GM23338 (cell line): Measurements from ENCODE around the gene SLC45A2. TPM values are rescaled to one million over a fixed set of nuclear protein-coding genes. Genes with fewer than 3 reads are reported as not detected.

ENCODE experiments used
- ATAC-seq: fragments of 200-7000 bp; cut with Tn5 transposase; 3 replicates; pipeline ENCODE4 v1.9.1; 2020
- DNase-seq: peaks from one replicate; pipeline ENCODE4 v3.0.0-alpha.2; 2015; ENCODE audit warnings: low spot score
- H2AFZ ChIP-seq: fragments of 200-600 bp; sonication (generic); 2 replicates; pipeline ENCODE4 v1.8.0; 2016; ENCODE audit warnings: antibody characterized with exemption, mild to moderate bottlenecking, moderate library complexity
- H3F3A ChIP-seq: fragments of 200-600 bp; sonication (generic); replicated peaks from 2 replicates; pipeline ENCODE4 v1.8.0; 2017; ENCODE audit warnings: antibody characterized with exemption, mixed run types, low read depth
- H3K27ac ChIP-seq: fragments of 200-600 bp; sonication (generic); 2 replicates; pipeline ENCODE4 v1.6.1; 2016; ENCODE audit warnings: low read depth
- H3K27me3 ChIP-seq: fragments of 200-600 bp; sonication (generic); 2 replicates; pipeline ENCODE4 v1.8.0; 2016; ENCODE audit warnings: mild to moderate bottlenecking, mixed run types, moderate library complexity; ENCODE audit not compliant: insufficient read depth
- H3K36me3 ChIP-seq: fragments of 200-600 bp; sonication (generic); 2 replicates; pipeline ENCODE4 v1.8.0; 2016; ENCODE audit warnings: mild to moderate bottlenecking; ENCODE audit not compliant: insufficient read depth
- H3K4me1 ChIP-seq: fragments of 200-600 bp; sonication (generic); 2 replicates; pipeline ENCODE4 v1.8.0; 2016; ENCODE audit warnings: mild to moderate bottlenecking, moderate library complexity; ENCODE audit not compliant: insufficient read depth
- H3K4me2 ChIP-seq: fragments of 200-600 bp; sonication (generic); 2 replicates; pipeline ENCODE4 v1.7.1; 2017; ENCODE audit warnings: mixed run types
- H3K4me3 ChIP-seq: fragments of 200-600 bp; sonication (generic); 2 replicates; pipeline ENCODE4 v1.6.1; 2016; ENCODE audit warnings: mixed run types
- H3K79me2 ChIP-seq: fragments of 200-600 bp; sonication (generic); replicated peaks from 2 replicates; pipeline ENCODE4 v1.8.0; 2017; ENCODE audit warnings: mild to moderate bottlenecking; ENCODE audit not compliant: insufficient read depth
- H3K9me2 ChIP-seq: fragments of 200-600 bp; sonication (generic); 2 replicates; pipeline ENCODE4 v1.8.0; 2017; ENCODE audit not compliant: insufficient read depth
- H4K20me1 ChIP-seq: fragments of 200-600 bp; sonication (generic); replicated peaks from 2 replicates; pipeline ENCODE4 v1.8.0; 2017; ENCODE audit warnings: mild to moderate bottlenecking; ENCODE audit not compliant: insufficient read depth
- H3K27ac Mint-ChIP-seq: 2 replicates; pipeline ENCODE4 v1.8.0; 2020; ENCODE audit warnings: inconsistent platforms, mild to moderate bottlenecking, moderate library complexity, mixed read lengths
- H3K27me3 Mint-ChIP-seq: 3 replicates; pipeline ENCODE4 v1.8.0; 2022; ENCODE audit warnings: low read depth, mild to moderate bottlenecking, moderate library complexity, mixed read lengths, inconsistent platforms; ENCODE audit not compliant: insufficient read depth, poor library complexity
- H3K36me3 Mint-ChIP-seq: 3 replicates; pipeline ENCODE4 v1.8.0; 2021; ENCODE audit warnings: low read depth, mild to moderate bottlenecking, inconsistent platforms, moderate library complexity, mixed read lengths
- H3K4me1 Mint-ChIP-seq: 3 replicates; pipeline ENCODE4 v1.8.0; 2020; ENCODE audit warnings: mild to moderate bottlenecking, inconsistent platforms, mixed read lengths
- H3K4me3 Mint-ChIP-seq: 3 replicates; pipeline ENCODE4 v1.8.0; 2021; ENCODE audit warnings: moderate library complexity, mild to moderate bottlenecking, inconsistent platforms, mixed read lengths
- H3K9me3 Mint-ChIP-seq: 3 replicates; pipeline ENCODE4 v1.8.0; 2020; ENCODE audit warnings: moderate library complexity, mild to moderate bottlenecking, inconsistent platforms, mixed read lengths
- CREB1 ChIP-seq: fragments of 250-450 bp; sonication (Bioruptor Pico); IDR thresholded peaks from 2 replicates; pipeline ENCODE4 v1.5.0; 2020; ENCODE audit warnings: low read depth, mild to moderate bottlenecking, moderate library complexity
- JUNB ChIP-seq: IDR thresholded peaks from one replicate; pipeline ENCODE4 v1.6.1; 2016; ENCODE audit warnings: antibody characterized with exemption; ENCODE audit not compliant: unreplicated experiment
- NANOG ChIP-seq: IDR thresholded peaks from 2 replicates; pipeline ENCODE4 v1.6.1; 2016; ENCODE audit warnings: antibody characterized with exemption, borderline replicate concordance
- POLR2AphosphoS5 ChIP-seq: IDR thresholded peaks from 2 replicates; pipeline ENCODE4 v1.6.1; 2016; ENCODE audit warnings: antibody characterized with exemption, low read depth
- STAT1 ChIP-seq: IDR thresholded peaks from one replicate; pipeline ENCODE4 v1.6.1; 2016; ENCODE audit warnings: antibody characterized with exemption; ENCODE audit not compliant: unreplicated experiment
- ZNF114 ChIP-seq: fragments of 250-450 bp; sonication (Bioruptor Pico); IDR thresholded peaks from 2 replicates; pipeline ENCODE4 v1.5.0; 2020; ENCODE audit warnings: mild to moderate bottlenecking, moderate library complexity
- ZNF331 ChIP-seq: fragments of 250-450 bp; sonication (Bioruptor Pico); IDR thresholded peaks from 2 replicates; pipeline ENCODE4 v1.5.0; 2020; ENCODE audit warnings: low read depth, mild to moderate bottlenecking, moderate library complexity
- polyA plus RNA-seq: library from polyadenylated mRNA; unstranded; fragments of >200 nt; fragmentation: Nextera tagmentation; extraction: Ambion mirVana; gene quantifications from 2 replicates; pipeline ENCODE4 v1.2.1, GENCODE V29; 2016
- total RNA-seq: library from RNA; depleted of rRNA; stranded (reverse); fragments of >200 nt; shearing (Covaris generic); gene quantifications from 2 replicates; pipeline ENCODE4 v1.2.3, GENCODE V29; 2014
- TF ChIP-seq, protein P1 (sequence below): IDR thresholded peaks from one replicate; pipeline ENCODE4 v1.6.1; 2018; ENCODE audit warnings: antibody characterized with exemption; ENCODE audit not compliant: unreplicated experiment
- TF ChIP-seq, protein P2 (sequence below): IDR thresholded peaks from 2 replicates; pipeline ENCODE4 v1.6.1; 2016; ENCODE audit warnings: antibody characterized with exemption
- TF ChIP-seq, protein P3 (sequence below): fragments of 250-450 bp; sonication (Bioruptor Pico); IDR thresholded peaks from 2 replicates; pipeline ENCODE4 v1.5.0; 2020; ENCODE audit warnings: mild to moderate bottlenecking, moderate library complexity

SLC45A2 gene
- total and polyA plus RNA-seq, 2 experiments from 2014 or later = not detected

DNA sequence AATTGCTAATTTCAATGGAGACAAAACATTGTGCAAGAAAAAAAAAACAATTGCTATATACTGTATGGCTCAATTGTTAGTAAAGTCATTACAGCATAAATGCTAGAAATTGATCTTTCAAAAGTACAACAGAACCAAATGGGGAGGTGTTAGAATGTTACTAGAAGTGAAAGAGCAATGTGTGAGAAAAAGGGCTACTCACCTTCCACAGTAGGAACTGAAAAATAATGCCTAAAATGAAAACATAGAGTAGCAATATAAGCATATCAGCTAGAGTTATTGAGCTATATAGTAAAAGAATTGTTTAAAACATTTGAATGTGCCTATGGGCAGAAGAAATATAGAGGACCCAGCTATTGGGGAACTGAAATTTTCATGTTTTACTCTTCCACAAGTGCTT, 59.2 kb downstream of the SLC45A2 start:
- ATAC-seq (no peak), DNase-seq (no peak)
- H2AFZ ChIP-seq = no peak overlapping the region
- H3K4me3 Mint-ChIP-seq = no peak overlapping the region
- peaks cover 3% of the 10 kb centered on the region for H3K27me3 Mint-ChIP-seq
- H3F3A ChIP-seq = no peaks in the 10 kb centered on the region
- peaks cover 20% of the 10 kb centered on the region for H3K4me1 Mint-ChIP-seq
- no peaks in the 10 kb centered on the region for H4K20me1 ChIP-seq
- no peaks in the 10 kb centered on the region for H3K36me3 ChIP-seq
- no peaks in the 10 kb centered on the region for H3K9me3 Mint-ChIP-seq
- no peaks in the 10 kb centered on the region for H3K79me2 ChIP-seq
- peaks cover 22% of the 10 kb centered on the region for H3K9me2 ChIP-seq
- H3K27me3 ChIP-seq = no peaks in the 10 kb centered on the region
- H3K27ac ChIP-seq = no peak overlapping the region
- no peak overlapping the region for H3K27ac Mint-ChIP-seq
- no peaks in the 10 kb centered on the region; the same call in 2 of the 3 replicates for H3K36me3 Mint-ChIP-seq
- H3K4me2 ChIP-seq = no peak overlapping the region
- no peak for TF ChIP-seq NANOG
- TF ChIP-seq JUNB = no peak
- no peak for TF ChIP-seq CREB1 (CRISPR knock-in tag)
- TF ChIP-seq ZNF114 (CRISPR knock-in tag) = no peak
- TF ChIP-seq, protein P1, sequence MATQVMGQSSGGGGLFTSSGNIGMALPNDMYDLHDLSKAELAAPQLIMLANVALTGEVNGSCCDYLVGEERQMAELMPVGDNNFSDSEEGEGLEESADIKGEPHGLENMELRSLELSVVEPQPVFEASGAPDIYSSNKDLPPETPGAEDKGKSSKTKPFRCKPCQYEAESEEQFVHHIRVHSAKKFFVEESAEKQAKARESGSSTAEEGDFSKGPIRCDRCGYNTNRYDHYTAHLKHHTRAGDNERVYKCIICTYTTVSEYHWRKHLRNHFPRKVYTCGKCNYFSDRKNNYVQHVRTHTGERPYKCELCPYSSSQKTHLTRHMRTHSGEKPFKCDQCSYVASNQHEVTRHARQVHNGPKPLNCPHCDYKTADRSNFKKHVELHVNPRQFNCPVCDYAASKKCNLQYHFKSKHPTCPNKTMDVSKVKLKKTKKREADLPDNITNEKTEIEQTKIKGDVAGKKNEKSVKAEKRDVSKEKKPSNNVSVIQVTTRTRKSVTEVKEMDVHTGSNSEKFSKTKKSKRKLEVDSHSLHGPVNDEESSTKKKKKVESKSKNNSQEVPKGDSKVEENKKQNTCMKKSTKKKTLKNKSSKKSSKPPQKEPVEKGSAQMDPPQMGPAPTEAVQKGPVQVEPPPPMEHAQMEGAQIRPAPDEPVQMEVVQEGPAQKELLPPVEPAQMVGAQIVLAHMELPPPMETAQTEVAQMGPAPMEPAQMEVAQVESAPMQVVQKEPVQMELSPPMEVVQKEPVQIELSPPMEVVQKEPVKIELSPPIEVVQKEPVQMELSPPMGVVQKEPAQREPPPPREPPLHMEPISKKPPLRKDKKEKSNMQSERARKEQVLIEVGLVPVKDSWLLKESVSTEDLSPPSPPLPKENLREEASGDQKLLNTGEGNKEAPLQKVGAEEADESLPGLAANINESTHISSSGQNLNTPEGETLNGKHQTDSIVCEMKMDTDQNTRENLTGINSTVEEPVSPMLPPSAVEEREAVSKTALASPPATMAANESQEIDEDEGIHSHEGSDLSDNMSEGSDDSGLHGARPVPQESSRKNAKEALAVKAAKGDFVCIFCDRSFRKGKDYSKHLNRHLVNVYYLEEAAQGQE = no peak
- TF ChIP-seq STAT1 = no peak
- TF ChIP-seq POLR2AphosphoS5 = no peak
- TF ChIP-seq ZNF331 (CRISPR knock-in tag) = no peak
- TF ChIP-seq, protein P2, sequence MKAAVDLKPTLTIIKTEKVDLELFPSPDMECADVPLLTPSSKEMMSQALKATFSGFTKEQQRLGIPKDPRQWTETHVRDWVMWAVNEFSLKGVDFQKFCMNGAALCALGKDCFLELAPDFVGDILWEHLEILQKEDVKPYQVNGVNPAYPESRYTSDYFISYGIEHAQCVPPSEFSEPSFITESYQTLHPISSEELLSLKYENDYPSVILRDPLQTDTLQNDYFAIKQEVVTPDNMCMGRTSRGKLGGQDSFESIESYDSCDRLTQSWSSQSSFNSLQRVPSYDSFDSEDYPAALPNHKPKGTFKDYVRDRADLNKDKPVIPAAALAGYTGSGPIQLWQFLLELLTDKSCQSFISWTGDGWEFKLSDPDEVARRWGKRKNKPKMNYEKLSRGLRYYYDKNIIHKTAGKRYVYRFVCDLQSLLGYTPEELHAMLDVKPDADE = no peak
- no peak overlapping the region for H3K4me3 ChIP-seq
- H3K4me1 ChIP-seq = peaks cover 33% of the 10 kb centered on the region

DNA sequence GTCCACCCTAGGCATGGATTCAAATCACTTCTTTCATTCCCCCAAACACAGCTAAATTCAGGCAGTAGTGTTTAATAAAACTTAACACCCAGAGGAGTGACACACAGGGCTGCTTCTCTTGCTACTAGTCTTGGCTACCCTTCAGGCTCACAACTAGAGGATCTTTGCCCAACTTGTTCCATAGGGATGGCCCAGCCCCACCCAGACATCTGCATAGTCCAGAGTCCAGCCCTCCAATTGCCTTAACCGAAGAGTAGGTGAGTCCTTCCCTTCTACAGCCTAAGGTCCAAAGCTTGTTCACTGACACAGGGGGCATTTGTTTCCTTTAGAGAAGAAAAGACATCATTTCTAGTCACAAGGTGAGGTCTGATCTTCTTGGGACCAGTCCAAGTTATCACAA, 63.5 kb downstream of the SLC45A2 start:
- H3F3A ChIP-seq = no peaks in the 10 kb centered on the region
- peaks cover 9% of the 10 kb centered on the region for H3K9me3 Mint-ChIP-seq
- H3K79me2 ChIP-seq = no peaks in the 10 kb centered on the region
- H3K27me3 Mint-ChIP-seq = no peaks in the 10 kb centered on the region
- no peak overlapping the region for H3K4me3 ChIP-seq
- no peaks in the 10 kb centered on the region for H3K4me1 Mint-ChIP-seq
- no peak overlapping the region for H3K4me2 ChIP-seq
- no peak for ATAC-seq
- H3K27me3 ChIP-seq = no peaks in the 10 kb centered on the region
- no peak overlapping the region for H3K27ac Mint-ChIP-seq
- no peak overlapping the region for H3K4me3 Mint-ChIP-seq
- 0 out of 2 replicates have a peak, but pooled peaks cover 5% of the 10 kb centered on the region for H3K36me3 ChIP-seq
- peaks cover 9% of the 10 kb centered on the region for H3K9me2 ChIP-seq
- H3K36me3 Mint-ChIP-seq = peaks cover 8% of the 10 kb centered on the region; the same call in 2 of the 3 replicates
- no peak overlapping the region for H2AFZ ChIP-seq
- H3K27ac ChIP-seq = no peak overlapping the region
- no peaks in the 10 kb centered on the region for H3K4me1 ChIP-seq
- DNase-seq = no peak
- H4K20me1 ChIP-seq = no peaks in the 10 kb centered on the region
- TF ChIP-seq ZNF114 (CRISPR knock-in tag) (no peak), CREB1 (CRISPR knock-in tag) (no peak), ZNF331 (CRISPR knock-in tag) (no peak)
- TF ChIP-seq, protein P3, sequence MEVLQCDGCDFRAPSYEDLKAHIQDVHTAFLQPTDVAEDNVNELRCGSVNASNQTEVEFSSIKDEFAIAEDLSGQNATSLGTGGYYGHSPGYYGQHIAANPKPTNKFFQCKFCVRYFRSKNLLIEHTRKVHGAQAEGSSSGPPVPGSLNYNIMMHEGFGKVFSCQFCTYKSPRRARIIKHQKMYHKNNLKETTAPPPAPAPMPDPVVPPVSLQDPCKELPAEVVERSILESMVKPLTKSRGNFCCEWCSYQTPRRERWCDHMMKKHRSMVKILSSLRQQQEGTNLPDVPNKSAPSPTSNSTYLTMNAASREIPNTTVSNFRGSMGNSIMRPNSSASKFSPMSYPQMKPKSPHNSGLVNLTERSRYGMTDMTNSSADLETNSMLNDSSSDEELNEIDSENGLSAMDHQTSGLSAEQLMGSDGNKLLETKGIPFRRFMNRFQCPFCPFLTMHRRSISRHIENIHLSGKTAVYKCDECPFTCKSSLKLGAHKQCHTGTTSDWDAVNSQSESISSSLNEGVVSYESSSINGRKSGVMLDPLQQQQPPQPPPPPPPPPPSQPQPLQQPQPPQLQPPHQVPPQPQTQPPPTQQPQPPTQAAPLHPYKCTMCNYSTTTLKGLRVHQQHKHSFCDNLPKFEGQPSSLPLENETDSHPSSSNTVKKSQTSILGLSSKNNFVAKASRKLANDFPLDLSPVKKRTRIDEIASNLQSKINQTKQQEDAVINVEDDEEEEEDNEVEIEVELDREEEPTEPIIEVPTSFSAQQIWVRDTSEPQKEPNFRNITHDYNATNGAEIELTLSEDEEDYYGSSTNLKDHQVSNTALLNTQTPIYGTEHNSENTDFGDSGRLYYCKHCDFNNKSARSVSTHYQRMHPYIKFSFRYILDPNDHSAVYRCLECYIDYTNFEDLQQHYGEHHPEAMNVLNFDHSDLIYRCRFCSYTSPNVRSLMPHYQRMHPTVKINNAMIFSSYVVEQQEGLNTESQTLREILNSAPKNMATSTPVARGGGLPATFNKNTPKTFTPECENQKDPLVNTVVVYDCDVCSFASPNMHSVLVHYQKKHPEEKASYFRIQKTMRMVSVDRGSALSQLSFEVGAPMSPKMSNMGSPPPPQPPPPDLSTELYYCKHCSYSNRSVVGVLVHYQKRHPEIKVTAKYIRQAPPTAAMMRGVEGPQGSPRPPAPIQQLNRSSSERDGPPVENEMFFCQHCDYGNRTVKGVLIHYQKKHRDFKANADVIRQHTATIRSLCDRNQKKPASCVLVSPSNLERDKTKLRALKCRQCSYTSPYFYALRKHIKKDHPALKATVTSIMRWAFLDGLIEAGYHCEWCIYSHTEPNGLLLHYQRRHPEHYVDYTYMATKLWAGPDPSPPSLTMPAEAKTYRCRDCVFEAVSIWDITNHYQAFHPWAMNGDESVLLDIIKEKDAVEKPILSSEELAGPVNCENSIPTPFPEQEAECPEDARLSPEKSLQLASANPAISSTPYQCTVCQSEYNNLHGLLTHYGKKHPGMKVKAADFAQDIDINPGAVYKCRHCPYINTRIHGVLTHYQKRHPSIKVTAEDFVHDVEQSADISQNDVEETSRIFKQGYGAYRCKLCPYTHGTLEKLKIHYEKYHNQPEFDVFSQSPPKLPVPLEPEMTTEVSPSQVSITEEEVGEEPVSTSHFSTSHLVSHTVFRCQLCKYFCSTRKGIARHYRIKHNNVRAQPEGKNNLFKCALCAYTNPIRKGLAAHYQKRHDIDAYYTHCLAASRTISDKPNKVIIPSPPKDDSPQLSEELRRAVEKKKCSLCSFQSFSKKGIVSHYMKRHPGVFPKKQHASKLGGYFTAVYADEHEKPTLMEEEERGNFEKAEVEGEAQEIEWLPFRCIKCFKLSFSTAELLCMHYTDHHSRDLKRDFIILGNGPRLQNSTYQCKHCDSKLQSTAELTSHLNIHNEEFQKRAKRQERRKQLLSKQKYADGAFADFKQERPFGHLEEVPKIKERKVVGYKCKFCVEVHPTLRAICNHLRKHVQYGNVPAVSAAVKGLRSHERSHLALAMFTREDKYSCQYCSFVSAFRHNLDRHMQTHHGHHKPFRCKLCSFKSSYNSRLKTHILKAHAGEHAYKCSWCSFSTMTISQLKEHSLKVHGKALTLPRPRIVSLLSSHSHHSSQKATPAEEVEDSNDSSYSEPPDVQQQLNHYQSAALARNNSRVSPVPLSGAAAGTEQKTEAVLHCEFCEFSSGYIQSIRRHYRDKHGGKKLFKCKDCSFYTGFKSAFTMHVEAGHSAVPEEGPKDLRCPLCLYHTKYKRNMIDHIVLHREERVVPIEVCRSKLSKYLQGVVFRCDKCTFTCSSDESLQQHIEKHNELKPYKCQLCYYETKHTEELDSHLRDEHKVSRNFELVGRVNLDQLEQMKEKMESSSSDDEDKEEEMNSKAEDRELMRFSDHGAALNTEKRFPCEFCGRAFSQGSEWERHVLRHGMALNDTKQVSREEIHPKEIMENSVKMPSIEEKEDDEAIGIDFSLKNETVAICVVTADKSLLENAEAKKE (CRISPR knock-in tag) = no peak
